GM12891 (cell line): ENCODE data around the gene SYNE2.
"Not testable (repeated sequence)": the region's sequence is repeated elsewhere in the genome, so short reads cannot be mapped to it uniquely, and the experiment has no call there.

Experiments
- DNase-seq: peaks from one replicate; pipeline ENCODE4 v3.0.0; 2011; ENCODE audit warnings: low spot score; ENCODE audit not compliant: insufficient read length
- FAIRE-seq: peaks from 2 replicates; lab custom pipeline; 2011; peaks lifted over from hg19 to GRCh38; lab: Jason Lieb, UNC
- PAX5 ChIP-seq: IDR thresholded peaks from 2 replicates; pipeline ENCODE4 v1.6.1; 2011; ENCODE audit warnings: low read length, moderate library complexity, mild to moderate bottlenecking; ENCODE audit not compliant: insufficient read depth, severe bottlenecking
- POLR2A ChIP-seq: IDR thresholded peaks from 2 replicates; pipeline ENCODE4 v1.6.1; 2011; ENCODE audit warnings: low read depth, low read length, control low read depth
- POLR2AphosphoS5 ChIP-seq: IDR thresholded peaks from 2 replicates; pipeline ENCODE4 v1.6.1; 2011; ENCODE audit warnings: low read depth, low read length, control low read depth
- POU2F2 ChIP-seq: IDR thresholded peaks from 2 replicates; pipeline ENCODE4 v1.6.1; 2011; ENCODE audit warnings: low read depth, mild to moderate bottlenecking, control low read depth, low read length, moderate library complexity
- SPI1 ChIP-seq: IDR thresholded peaks from 2 replicates; pipeline ENCODE4 v1.6.1; 2011; ENCODE audit warnings: low read depth, low read length, control low read depth
- TAF1 ChIP-seq: IDR thresholded peaks from 2 replicates; pipeline ENCODE4 v1.6.1; 2011; ENCODE audit warnings: low read depth, low read length, control low read depth

SYNE2 gene

GRCh38 chr14:64178814-64179213 lies 326.0 kb downstream of the SYNE2 start:
- no peak for FAIRE-seq
- TF ChIP-seq POLR2AphosphoS5 = no peak
- TF ChIP-seq POU2F2 = no peak
- no peak for TF ChIP-seq PAX5
- TF ChIP-seq POLR2A = no peak
- no peak for TF ChIP-seq TAF1
- TF ChIP-seq SPI1 = no peak

GRCh38 chr14:64182908-64183307 lies 330.1 kb downstream of the SYNE2 start:
- DNase-seq, FAIRE-seq: not testable (repeated sequence)

More at GRCh38 chr14:64178814-64179213, 326.0 kb downstream of the SYNE2 start:
- no peak for DNase-seq

GRCh38 chr14:64184103-64184729 lies 331.4 kb downstream of the SYNE2 start:
- FAIRE-seq (no peak), DNase-seq (no peak)
- TF ChIP-seq TAF1 (no peak), PAX5 (no peak), SPI1 (no peak), POLR2A (no peak), POLR2AphosphoS5 (no peak), POU2F2 (no peak)

GRCh38 chr14:64185184-64185583 lies 332.4 kb downstream of the SYNE2 start:
- TF ChIP-seq PAX5 (no peak), POLR2A (no peak), POLR2AphosphoS5 (no peak), TAF1 (no peak), SPI1 (no peak), POU2F2 (no peak)
- FAIRE-seq (no peak), DNase-seq (no peak)

GRCh38 chr14:64186231-64187129 lies 333.7 kb downstream of the SYNE2 start:
- FAIRE-seq = no peak
- no peak for DNase-seq
- TF ChIP-seq POLR2AphosphoS5 = no peak
- TF ChIP-seq PAX5 = no peak
- no peak for TF ChIP-seq POLR2A
- no peak for TF ChIP-seq POU2F2
- no peak for TF ChIP-seq TAF1
- no peak for TF ChIP-seq SPI1

- DNase-seq = no peak
- no peak for FAIRE-seq
- TF ChIP-seq TAF1 = no peak
- TF ChIP-seq POU2F2 = no peak
- TF ChIP-seq SPI1 = no peak
- no peak for TF ChIP-seq POLR2A
- TF ChIP-seq PAX5 = no peak
- no peak for TF ChIP-seq POLR2AphosphoS5
Observed at GRCh38 chr14:64187331-64187730, 334.5 kb downstream of the SYNE2 start.

- no peak for DNase-seq
- TF ChIP-seq POLR2A (no peak), SPI1 (no peak), PAX5 (no peak), POU2F2 (no peak), TAF1 (no peak), POLR2AphosphoS5 (no peak)
Observed at GRCh38 chr14:64190974-64191502, 338.2 kb downstream of the SYNE2 start.

GRCh38 chr14:64191756-64192155 lies 339.0 kb downstream of the SYNE2 start:
- TF ChIP-seq TAF1 = no peak
- FAIRE-seq (no peak), DNase-seq (no peak)

More at GRCh38 chr14:64190974-64191502, 338.2 kb downstream of the SYNE2 start:
- no peak for FAIRE-seq

GRCh38 chr14:64193821-64194220 lies 341.0 kb downstream of the SYNE2 start:
- TF ChIP-seq TAF1 (no peak), PAX5 (no peak), SPI1 (no peak), POLR2AphosphoS5 (no peak), POLR2A (no peak), POU2F2 (no peak)
- DNase-seq = no peak
- FAIRE-seq = no peak

GRCh38 chr14:64194404-64194803 lies 341.6 kb downstream of the SYNE2 start:
- DNase-seq (no peak), FAIRE-seq (no peak)
- TF ChIP-seq PAX5 = no peak
- TF ChIP-seq SPI1 = no peak
- no peak for TF ChIP-seq POU2F2
- no peak for TF ChIP-seq TAF1
- no peak for TF ChIP-seq POLR2AphosphoS5
- no peak for TF ChIP-seq POLR2A
